CD4-positive, alpha-beta T cell (primary cell): ENCODE measurements around the gene METTL25. TPM values are rescaled to one million over a fixed set of nuclear protein-coding genes. Genes with fewer than 3 reads are reported as not detected.

Source experiments
- ATAC-seq: fragments of 200-7000 bp; cut with Tn5 transposase; one replicate; pipeline ENCODE4 v1.10.0; 2022; ENCODE audit warnings: mild to moderate bottlenecking; ENCODE audit not compliant: poor library complexity
- CTCF ChIA-PET: fragments of 350-600 bp; sonication (Branson Sonifier 250); formaldehyde crosslinking; loops from one replicate; lab custom pipeline; 2021; ENCODE audit warnings: antibody characterized with exemption, inconsistent platforms; lab: Charles Lee
- POLR2A ChIA-PET: fragments of 350-600 bp; sonication (Branson Sonifier 250); formaldehyde crosslinking; loops from one replicate; lab custom pipeline; 2021; ENCODE audit warnings: antibody characterized with exemption, inconsistent platforms; lab: Charles Lee
- DNase-seq, 14 experiments: peaks; one replicate each; pipeline ENCODE4 v3.0.0-alpha.2; 2013 to 2020; ENCODE audit warnings: mixed read lengths in 2 of 14
- H3K27ac ChIP-seq, 2 donors: one replicate each; pipeline versions ENCODE4 v1.5.1 to v1.7.0; 2013; ENCODE audit warnings: low read length in 2 of 2, low read depth in 1 of 2, mild to moderate bottlenecking in 1 of 2
- H3K27me3 ChIP-seq, 2 experiments: 1 replicate in 1 of 2; 2 replicates in 1 of 2; pipeline versions ENCODE4 v1.6.1 to v1.7.0; 2013; ENCODE audit warnings: low read length in 2 of 2, control low read depth in 1 of 2, mild to moderate bottlenecking in 1 of 2, moderate library complexity in 1 of 2; ENCODE audit not compliant: insufficient read depth in 2 of 2, control insufficient read depth in 1 of 2
- H3K36me3 ChIP-seq: one replicate; pipeline ENCODE4 v1.6.1; 2013; ENCODE audit warnings: low read length, control low read depth; ENCODE audit not compliant: insufficient read depth
- H3K4me1 ChIP-seq: one replicate; pipeline ENCODE4 v1.6.1; 2013; ENCODE audit warnings: low read length, control low read depth; ENCODE audit not compliant: insufficient read depth
- H3K4me3 ChIP-seq: one replicate; pipeline ENCODE4 v1.5.1; 2013; ENCODE audit warnings: mild to moderate bottlenecking, low read length, moderate library complexity
- H3K9me3 ChIP-seq, 2 experiments: 1 replicate in 1 of 2; 2 replicates in 1 of 2; pipeline versions ENCODE4 v1.6.1 to v1.7.0; 2013; ENCODE audit warnings: low read length in 2 of 2, mild to moderate bottlenecking in 2 of 2, control low read depth in 1 of 2, moderate library complexity in 1 of 2; ENCODE audit not compliant: control insufficient read depth in 1 of 2, insufficient read depth in 1 of 2
- H3K27ac Mint-ChIP-seq: one replicate; pipeline ENCODE4 v1.8.0; 2020; ENCODE audit warnings: mixed read lengths
- H3K27me3 Mint-ChIP-seq: one replicate; pipeline ENCODE4 v1.8.0; 2021; ENCODE audit warnings: mixed read lengths
- H3K36me3 Mint-ChIP-seq: one replicate; pipeline ENCODE4 v1.8.0; 2021; ENCODE audit warnings: low read depth, mixed read lengths
- H3K4me1 Mint-ChIP-seq: one replicate; pipeline ENCODE4 v1.8.0; 2021; ENCODE audit warnings: low read depth, mixed read lengths
- H3K4me3 Mint-ChIP-seq: one replicate; pipeline ENCODE4 v1.8.0; 2020; ENCODE audit warnings: mild to moderate bottlenecking, mixed read lengths
- H3K9me3 Mint-ChIP-seq: one replicate; pipeline ENCODE4 v1.8.0; 2020; ENCODE audit warnings: mixed read lengths
- intact Hi-C, 2 experiments: fragments of 100-400 bp; cut with DNase I in 1 of 2; cut with micrococcal nuclease in 1 of 2; formaldehyde crosslinking; loops; one replicate each; pipeline versions ENCODE4 v1.15.1 to v1.9.0; 2023 to 2025; cut with DNase I, micrococcal nuclease
- total RNA-seq, 174 experiments: library from RNA in 2 of 174; stranded (reverse) in 2 of 174; gene quantifications; one replicate each; pipeline ENCODE4 v1.2.3 and lab custom pipeline; 2021 to 2026
- TF ChIP-seq, protein P1 (sequence below): fragments of 200-600 bp; IDR thresholded peaks from one replicate; pipeline ENCODE4 v1.8.0; 2022; ENCODE audit warnings: antibody characterized with exemption, mild to moderate bottlenecking

The METTL25 gene
- total RNA-seq, 2 experiments from 2014 or later = 12.4 to 12.6 TPM

DNA sequence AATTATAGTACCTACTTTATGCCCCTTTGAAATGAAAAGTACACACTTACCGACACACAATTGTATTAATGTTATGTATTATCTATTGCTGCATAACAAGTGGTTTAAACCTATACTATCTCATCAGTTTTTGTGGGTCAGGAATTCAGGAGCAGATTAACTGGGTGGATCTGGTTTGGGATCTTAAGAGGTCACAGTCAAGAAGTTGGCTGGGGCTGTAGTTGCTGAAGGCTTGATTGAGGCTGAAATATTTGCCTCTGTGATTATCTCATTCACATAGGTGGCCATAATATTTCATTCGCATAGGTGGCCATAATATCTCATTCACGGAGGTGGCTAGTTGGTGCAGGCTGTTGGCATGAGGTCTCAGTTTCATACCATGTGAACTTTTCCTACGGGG, 5.7 kb downstream of the METTL25 start:
- Mint-ChIP-seq H3K27ac (no peak overlapping the region), H3K4me3 (no peak overlapping the region), H3K4me1 (peaks cover 37% of the 10 kb centered on the region), H3K9me3 (no peaks in the 10 kb centered on the region), H3K27me3 (no peaks in the 10 kb centered on the region), H3K36me3 (peaks cover 24% of the 10 kb centered on the region)
- ChIA-PET POLR2A (no interaction called here), CTCF (no interaction called here)
- Histone ChIP-seq H3K36me3 (no peaks in the 10 kb centered on the region), H3K4me3 (no peak overlapping the region), H3K4me1 (peaks cover 5% of the 10 kb centered on the region), H3K27me3 (no peaks in the 10 kb centered on the region), H3K27ac (no peak overlapping the region), H3K9me3 (no peaks in the 10 kb centered on the region)
- intact Hi-C loops = loop anchor here in 1 of 2 experiments (5.0 kb wide), 1 partner anchor 323 kb away; the partner anchor contains the start of gene TMTC2
- TF ChIP-seq, protein P1, sequence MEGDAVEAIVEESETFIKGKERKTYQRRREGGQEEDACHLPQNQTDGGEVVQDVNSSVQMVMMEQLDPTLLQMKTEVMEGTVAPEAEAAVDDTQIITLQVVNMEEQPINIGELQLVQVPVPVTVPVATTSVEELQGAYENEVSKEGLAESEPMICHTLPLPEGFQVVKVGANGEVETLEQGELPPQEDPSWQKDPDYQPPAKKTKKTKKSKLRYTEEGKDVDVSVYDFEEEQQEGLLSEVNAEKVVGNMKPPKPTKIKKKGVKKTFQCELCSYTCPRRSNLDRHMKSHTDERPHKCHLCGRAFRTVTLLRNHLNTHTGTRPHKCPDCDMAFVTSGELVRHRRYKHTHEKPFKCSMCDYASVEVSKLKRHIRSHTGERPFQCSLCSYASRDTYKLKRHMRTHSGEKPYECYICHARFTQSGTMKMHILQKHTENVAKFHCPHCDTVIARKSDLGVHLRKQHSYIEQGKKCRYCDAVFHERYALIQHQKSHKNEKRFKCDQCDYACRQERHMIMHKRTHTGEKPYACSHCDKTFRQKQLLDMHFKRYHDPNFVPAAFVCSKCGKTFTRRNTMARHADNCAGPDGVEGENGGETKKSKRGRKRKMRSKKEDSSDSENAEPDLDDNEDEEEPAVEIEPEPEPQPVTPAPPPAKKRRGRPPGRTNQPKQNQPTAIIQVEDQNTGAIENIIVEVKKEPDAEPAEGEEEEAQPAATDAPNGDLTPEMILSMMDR = no peak
- ATAC-seq (no peak), DNase-seq (no peak)

DNA sequence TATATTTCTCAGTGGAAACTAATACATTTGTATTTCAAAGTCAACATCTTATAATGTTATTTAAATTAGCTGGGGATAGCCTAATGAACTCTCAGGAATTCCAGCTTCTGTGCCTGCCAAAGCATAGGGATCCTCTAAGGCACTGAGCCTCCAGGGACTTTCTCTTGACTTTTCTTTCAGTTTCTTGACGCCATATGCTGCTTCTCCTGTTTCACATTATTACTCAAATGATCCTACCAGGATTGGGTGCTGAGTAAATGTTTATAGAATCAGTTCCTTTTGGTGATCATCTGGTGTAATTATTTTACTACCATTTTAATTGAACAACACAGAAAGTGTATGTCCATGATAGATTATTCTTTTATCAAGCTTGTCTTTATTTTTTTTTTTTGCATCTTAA, 7.9 kb downstream of the METTL25 start:
- POLR2A ChIA-PET = no interaction called here
- no peak overlapping the region for H3K27ac ChIP-seq
- CTCF ChIA-PET = no interaction called here
- no peaks in the 10 kb centered on the region for H3K9me3 ChIP-seq
- H3K27me3 ChIP-seq = no peaks in the 10 kb centered on the region
- DNase-seq (no peak), ATAC-seq (no peak)
- no peaks in the 10 kb centered on the region for H3K9me3 Mint-ChIP-seq
- intact Hi-C loops = no loop called here
- no peak overlapping the region for H3K27ac Mint-ChIP-seq
- H3K4me1 Mint-ChIP-seq = peaks cover 15% of the 10 kb centered on the region
- H3K27me3 Mint-ChIP-seq = no peaks in the 10 kb centered on the region
- H3K36me3 Mint-ChIP-seq = peaks cover 31% of the 10 kb centered on the region
- no peaks in the 10 kb centered on the region for H3K4me1 ChIP-seq
- H3K4me3 Mint-ChIP-seq = no peak overlapping the region
- no peak overlapping the region for H3K4me3 ChIP-seq
- H3K36me3 ChIP-seq = peaks cover 5% of the 10 kb centered on the region
- TF ChIP-seq, protein P1 = no peak

DNA sequence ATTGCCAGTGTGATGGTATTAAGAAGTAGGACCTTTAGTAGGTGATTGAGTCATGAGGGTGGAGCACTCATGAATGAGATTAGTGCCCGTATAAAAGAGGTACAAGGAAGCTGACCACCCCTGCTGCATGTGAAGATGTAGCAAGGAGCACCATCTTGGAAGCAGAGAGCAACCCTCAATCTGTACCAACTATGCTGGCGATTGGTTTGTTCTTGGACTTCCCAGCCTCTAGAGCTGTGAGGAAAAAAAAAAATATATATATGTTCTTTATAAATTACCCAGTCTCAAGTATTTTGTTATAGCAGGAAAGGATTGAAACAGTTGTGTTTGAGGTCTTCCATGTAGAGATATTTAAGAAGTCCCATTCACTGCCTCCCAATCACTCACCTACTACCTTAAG, 16.9 kb downstream of the METTL25 start:
- Mint-ChIP-seq H3K9me3 (peaks cover 5% of the 10 kb centered on the region), H3K4me1 (no peaks in the 10 kb centered on the region), H3K27ac (no peak overlapping the region), H3K27me3 (no peaks in the 10 kb centered on the region), H3K36me3 (peaks cover 64% of the 10 kb centered on the region), H3K4me3 (no peak overlapping the region)
- no peak overlapping the region for H3K4me3 ChIP-seq
- DNase-seq (no peak), ATAC-seq (no peak)
- ChIA-PET POLR2A (no interaction called here), CTCF (no interaction called here)
- no peak overlapping the region for H3K27ac ChIP-seq
- H3K9me3 ChIP-seq = peaks cover 4 to 6% of the 10 kb centered on the region in 2 experiments
- intact Hi-C loops = no loop called here
- no peaks in the 10 kb centered on the region for H3K4me1 ChIP-seq
- H3K36me3 ChIP-seq = peaks cover 17% of the 10 kb centered on the region
- H3K27me3 ChIP-seq = no peaks in the 10 kb centered on the region
- TF ChIP-seq, protein P1 = no peak
